Glomerular endothelial cell (primary cell): ENCODE measurements around the gene FGL2. TPM values are rescaled to one million over a fixed set of nuclear protein-coding genes. Genes with fewer than 3 reads are reported as not detected.
"Not testable (repeated sequence)": the region's sequence is repeated elsewhere in the genome, so short reads cannot be mapped to it uniquely, and the experiment has no call there.

Experiments used
- DNase-seq: peaks from one replicate; pipeline ENCODE4 v3.0.0-alpha.2; 2011; ENCODE audit warnings: low read depth, low spot score; ENCODE audit errors: extremely low read depth
- total RNA-seq: library from RNA; depleted of rRNA; stranded (reverse); fragments of >200 nt; gene quantifications from 2 replicates; pipeline ENCODE4 v1.2.3, GENCODE V29; 2015

Gene FGL2, protein sequence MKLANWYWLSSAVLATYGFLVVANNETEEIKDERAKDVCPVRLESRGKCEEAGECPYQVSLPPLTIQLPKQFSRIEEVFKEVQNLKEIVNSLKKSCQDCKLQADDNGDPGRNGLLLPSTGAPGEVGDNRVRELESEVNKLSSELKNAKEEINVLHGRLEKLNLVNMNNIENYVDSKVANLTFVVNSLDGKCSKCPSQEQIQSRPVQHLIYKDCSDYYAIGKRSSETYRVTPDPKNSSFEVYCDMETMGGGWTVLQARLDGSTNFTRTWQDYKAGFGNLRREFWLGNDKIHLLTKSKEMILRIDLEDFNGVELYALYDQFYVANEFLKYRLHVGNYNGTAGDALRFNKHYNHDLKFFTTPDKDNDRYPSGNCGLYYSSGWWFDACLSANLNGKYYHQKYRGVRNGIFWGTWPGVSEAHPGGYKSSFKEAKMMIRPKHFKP
- total RNA-seq = not detected in 2 replicates

DNA sequence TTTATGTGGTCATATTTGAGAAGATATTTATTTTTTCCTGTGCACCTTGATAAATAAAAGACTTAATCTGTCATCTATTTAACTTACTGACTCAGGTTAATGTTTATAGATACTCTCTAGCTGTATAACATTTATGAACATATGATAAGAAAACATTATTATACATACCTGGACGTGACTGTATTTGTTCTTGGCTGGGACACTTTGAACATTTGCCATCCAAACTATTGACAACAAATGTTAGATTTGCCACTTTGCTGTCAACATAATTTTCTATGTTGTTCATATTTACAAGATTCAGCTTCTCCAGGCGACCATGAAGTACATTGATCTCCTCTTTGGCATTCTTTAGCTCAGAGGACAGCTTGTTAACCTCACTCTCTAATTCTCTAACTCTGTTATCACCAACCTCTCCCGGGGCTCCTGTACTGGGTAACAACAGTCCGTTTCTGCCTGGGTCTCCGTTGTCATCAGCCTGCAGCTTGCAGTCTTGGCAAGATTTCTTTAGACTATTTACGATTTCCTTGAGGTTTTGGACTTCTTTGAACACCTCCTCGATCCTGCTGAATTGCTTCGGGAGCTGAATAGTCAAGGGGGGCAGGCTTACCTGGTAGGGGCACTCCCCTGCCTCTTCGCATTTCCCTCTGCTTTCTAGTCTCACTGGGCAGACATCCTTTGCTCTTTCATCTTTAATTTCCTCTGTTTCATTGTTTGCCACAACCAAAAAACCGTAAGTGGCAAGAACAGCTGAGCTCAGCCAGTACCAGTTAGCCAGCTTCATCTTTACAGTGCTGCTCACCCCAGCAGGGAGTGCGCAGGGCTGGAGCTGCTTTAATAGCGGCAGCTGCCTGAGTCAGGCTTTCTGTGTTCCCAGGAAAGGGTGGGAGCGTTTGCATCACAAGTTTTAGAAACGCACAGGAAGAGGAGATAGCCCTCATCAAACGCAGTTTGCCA is at the start of gene FGL2:
TSS of gene FGL2 (minus strand) at position 807 of the 954 bp plus-strand sequence. CDS start at position 781, 26 bp downstream.
- no peak for DNase-seq

DNA sequence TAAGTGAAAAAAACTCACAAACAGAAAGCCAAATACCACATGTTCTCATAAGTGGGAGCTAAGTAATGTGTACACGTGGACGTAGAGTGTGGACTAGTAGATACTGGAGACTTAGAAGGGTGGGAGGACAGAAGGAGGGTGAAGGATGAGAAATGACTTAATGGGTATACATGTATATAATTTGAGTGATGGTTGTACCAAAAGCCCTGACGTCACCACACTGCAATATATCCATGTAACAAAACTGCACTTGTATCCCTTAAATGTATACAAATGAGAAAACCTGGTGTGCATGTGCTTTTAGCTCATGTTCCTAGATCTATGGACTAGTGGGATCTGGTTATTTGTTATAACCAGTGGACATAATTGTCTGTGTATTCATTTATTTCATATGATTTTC is 48.5 kb upstream of the FGL2 start:
- no peak for DNase-seq

DNA sequence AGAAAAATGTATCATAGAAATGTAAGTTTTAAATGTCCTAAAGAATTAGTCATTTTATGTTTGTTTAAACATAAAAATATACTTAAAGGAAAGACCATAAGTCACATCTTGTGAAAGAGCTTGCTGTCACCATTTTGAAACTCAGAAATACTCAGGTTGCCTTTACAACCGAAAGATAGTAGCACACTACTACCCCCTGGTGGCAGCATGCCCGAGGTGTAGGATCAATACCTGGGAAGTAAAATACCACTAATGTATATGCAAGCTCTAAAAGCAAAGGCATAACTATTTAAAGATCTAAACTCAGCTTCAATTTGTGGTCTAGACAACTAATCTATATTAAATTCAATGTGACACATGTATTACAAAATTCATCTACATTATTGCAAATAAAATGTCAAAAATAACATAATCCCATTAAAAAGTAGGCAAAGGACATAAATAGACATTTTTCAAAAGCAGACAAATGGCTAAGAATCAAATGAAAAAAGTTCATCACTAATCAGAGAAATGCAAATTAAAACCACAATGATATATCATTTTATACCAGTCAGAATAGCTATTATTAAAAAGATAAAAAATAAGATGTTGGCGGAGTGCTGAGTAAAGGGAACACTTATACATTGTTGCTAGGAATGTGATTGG is 47.7 kb upstream of the FGL2 start:
- peak; percentile 60 for DNase-seq

DNA sequence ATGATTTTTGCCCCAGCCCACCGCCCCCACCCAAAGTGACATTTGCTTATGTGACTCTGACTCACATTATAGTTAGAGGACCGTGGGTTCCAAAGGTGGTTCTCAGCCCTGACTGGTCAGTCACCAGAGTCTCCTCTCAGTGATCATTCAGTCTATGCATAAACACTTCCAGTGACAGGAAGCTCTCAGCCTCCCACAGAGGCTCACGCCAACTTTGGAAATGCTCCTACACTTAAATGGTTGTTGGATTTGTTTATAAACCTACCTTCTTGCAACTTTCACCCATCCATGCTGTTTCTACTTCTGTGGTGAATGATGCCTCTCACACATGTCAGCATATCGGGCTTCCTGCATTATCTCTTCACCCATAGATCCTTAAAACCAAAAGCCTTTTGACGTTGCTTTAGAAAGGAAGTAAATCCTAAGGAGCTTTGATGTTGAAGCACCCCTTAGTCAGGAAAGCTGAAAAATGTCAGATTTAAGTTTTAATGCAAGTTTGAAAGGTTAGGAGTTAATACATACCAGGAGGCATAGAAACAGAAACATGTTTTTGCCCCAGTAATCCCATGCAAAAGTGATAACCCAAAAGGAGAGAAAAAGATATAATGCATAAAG is 46.5 kb upstream of the FGL2 start:
- no peak for DNase-seq

DNA sequence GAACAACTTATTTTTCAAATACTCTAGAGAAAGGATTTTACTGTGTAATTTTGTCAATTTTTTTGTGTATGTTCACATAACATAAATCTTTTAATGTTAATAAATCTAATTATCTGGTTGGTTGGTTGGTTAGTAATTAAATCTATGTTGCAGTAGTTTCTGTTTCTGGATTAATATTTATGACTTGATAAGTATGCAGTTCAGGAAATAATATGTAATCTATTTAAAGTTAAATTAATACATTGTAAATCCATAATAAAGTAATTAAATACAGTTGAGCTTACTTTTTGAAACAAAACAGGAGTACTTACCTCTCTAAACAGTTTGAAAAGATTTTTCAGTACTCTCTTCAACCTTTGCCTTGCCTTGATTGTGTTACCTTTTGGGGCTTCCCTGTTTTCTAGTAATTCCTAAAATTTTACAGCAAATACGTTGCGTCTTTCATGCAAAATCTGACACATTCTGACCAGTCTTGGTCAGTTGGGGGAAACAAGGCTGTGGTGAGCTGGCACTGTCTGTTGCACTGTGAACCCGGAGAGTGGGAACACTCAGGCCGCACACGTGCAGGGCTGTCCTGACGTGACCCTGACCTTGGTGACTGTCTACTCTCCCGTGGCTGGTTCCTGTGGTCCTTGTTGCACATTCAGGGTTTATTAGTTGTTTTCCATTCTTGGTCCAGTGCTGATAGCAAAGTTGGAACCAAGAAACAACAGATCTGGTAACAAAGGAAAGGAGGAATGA is 45.6 kb upstream of the FGL2 start:
- no peak for DNase-seq

DNA sequence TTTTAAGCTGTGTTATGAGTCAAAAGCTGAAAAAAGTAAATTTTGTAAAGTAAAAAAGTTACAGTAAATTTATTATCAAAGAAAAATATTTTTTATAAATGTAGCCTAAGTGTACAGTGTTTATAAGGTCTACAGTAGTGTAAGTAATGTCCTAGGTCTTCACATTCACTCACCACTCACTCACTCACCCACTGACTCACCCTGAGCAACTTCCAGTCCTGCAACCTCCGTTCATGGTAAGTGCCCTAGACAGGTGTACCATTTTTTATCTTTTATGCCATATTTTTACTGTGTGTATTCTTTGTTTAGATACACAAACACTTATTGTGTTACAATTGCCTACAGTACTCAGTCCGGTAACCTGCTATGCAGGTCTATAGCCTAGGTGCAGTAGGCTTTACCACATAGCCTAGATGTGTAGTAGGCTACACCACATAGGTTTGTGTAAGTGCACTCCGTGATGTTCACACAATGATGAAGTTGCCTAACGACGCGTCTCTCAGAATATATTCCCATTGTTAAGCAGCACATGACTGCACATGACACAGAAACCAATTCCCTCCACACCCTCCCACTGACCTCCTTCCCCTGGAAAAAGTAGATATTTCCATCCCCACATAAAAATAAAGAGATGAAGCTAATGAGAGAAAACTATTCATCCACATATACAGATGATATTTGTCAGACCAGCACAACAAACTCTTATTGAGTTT is 44.8 kb upstream of the FGL2 start:
- no peak for DNase-seq

DNA sequence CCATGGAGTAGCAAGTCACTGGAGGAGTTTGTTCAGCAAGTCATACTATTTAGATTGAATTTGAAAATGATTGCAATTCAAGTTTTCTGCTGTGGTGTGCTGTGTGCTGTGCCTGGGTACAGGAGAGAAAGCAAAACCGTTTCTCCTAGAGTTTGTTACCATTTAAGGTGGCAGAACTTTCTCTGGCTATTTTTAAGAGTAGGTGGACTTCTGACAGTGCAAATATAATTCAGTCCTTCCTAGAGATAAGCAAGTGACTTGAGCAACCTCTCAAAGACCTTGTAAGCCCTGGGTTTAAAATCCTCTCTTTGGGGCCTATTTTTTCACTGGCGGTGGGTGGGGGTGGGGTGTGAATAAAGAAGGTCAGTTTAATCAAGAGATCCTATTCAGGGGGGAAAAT is 42.9 kb upstream of the FGL2 start:
- no peak for DNase-seq

DNA sequence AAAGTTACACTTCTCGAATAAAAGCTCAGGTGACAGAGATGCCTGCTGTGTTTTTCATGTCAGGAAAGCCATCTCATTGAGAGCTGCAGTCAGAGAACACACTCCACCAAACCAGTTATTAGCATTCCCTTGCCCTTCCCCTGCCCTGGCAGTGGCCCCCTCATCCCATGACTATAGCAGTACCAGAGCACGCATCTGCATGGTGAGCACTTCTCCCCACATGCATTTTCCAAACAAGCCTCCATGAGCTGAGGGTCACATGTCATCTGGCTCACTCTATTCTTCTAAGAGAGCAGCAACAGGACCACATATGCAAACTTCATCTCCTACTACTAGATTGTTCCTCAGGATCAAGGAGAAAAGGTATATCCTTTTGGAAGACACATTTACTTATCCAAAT is 42.4 kb upstream of the FGL2 start:
- no peak for DNase-seq

DNA sequence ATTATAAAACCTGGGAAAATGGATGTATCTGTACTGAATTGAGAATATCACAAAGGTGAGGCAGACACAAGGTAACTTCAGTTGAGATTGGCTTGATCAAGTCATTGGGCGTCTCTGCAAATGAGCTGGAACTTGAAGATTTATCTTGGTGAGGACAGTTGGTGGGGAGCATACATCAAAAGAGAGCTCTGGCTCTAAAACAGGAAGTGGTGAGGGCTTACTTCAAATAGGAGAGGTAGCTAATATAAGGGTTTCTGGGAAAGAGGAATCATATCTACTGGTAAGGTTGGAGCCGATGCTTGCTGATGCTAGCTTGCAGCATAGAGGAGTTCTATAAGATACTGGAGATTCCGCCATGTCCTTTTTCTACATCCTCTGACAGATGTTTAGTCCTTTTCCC is 39.9 kb upstream of the FGL2 start:
- DNase-seq = no peak

DNA sequence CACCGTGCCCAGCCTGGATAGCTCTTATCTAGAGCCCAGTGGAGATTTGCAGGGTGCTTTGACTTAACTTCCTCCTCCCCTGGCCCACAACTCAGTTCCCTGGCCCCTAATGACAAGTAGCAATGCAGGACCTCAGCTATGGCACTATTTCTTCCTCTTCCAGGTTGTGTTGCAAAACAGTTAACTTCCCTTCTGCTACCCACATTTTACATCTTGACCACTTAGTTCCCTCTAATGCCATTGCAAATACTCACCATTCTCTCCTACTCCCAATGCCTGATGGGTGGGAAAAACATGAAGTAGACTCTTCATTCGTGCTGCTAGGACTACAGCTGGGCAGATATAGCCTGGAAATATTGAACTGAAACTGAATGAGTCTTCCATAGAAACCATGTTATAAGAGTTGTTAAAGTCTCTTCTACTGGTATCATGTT is 39.1 kb upstream of the FGL2 start:
- DNase-seq = no peak

DNA sequence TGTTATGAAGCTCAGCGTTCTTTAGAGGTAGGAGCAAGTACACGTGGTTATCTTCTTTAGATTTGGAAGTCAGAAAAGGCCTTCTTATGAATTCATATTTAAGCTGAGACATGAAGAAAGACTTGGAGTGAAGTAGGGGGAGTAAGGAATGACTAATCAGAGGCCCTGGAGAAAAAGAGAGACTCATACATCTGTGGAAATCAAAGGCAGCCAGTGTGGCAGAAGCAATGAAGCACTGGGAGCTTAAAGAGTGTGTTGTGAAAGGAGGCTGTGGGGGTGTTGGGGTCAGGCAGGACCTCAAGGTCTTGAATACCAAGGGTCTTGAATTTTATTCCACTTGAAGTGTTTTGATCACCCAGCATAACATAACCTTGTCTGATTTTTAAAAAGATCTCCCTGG is 35.7 kb upstream of the FGL2 start:
- DNase-seq = no peak

DNA sequence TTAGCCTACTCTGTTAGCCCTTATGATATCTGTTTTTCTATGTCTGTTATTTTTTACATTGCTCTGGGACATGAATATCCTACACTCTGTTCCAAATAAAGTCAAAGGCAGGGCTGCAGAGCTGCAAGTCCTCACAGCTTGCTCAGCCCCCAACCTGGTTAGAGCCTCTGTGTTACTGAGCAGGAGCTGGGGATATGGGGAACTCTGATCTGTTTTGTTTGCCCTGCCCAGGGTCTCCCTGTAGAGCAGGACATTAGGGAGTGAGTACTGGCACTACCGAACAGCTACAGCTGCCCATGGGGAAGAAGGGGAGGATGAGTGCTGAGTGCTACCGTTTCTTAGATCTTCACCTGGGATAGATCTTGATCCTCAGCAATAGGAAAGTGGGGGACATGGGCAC is 32.8 kb upstream of the FGL2 start:
- DNase-seq = no peak

DNA sequence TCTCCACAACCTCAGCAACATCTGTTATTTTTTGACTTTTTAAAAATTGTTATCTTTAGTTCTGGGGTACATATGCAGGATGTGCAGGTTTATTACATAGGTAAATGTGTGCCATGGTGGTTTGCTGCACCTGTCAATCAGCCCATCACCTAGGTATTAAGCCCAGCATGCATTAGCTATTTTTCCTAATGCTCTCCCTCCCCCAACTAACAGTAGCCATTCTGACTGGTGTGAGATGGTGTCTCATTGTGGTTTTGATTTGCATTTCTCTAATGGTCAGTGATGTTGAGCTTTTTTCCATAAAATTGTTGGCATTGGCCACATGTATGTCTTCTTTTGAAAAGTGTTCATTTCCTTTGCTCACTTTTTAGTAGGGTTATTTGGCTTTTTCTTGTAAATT is 29.2 kb upstream of the FGL2 start:
- not testable (repeated sequence) for DNase-seq

DNA sequence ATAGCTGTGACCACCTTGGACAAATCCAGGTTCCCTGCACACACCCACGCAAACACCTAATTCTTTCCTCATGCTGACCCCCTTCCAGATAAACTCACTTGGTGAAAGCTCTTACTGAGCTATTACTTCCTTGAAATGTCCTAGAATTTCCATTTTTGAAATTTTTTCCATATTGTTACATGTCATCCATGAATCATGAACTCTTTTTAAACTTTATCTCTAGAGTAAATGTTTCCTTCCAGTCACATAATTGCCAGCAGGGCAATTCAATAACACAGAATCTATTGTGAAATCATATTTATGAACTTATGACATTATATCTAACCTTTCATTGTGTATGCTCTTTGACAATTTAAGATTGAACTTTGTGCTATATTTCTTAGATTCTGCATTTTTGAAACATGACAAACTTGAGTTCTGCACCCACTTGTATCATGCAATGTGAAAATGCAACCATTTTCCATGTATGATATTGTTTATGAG is 26.8 kb upstream of the FGL2 start:
- DNase-seq = peak; percentile 44

DNA sequence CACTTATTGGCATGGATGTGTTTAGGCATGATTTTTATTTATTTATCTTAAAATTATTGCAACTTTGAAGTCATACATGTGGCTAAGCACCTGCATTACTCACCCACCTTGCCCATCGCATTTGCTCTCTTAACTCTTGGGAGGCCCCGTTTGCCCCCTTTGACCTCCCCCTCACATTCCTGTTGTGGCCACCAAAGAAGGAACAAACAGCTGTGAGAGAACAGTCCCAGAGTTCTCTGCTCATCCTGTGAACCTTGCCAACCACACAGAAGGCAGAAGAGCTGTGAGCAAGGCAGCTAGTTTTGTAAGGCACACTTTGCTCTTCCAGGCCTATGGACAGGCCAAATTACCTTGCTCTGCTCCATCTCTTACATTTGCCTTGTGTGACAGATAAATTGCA is 23.6 kb upstream of the FGL2 start:
- DNase-seq = no peak

DNA sequence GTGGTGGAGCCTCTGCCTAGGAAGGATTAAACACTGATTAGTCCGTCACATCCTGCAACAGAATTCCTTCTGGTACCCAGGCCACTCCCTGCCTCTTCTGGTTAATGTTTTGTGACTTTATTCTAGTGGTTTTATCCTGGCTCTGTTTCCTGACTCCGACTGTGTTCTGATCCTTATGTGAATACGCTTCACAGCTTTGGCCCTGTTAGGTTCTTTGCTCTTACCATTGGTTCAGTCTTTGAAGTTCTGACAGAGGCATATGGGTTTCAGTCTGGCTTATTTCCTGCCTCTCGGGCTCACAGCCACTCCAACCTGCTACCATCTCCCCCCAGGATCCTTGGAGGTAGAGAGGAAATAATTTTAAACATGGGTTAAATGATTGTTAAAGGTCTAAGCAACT is 23.2 kb upstream of the FGL2 start:
- no peak for DNase-seq

DNA sequence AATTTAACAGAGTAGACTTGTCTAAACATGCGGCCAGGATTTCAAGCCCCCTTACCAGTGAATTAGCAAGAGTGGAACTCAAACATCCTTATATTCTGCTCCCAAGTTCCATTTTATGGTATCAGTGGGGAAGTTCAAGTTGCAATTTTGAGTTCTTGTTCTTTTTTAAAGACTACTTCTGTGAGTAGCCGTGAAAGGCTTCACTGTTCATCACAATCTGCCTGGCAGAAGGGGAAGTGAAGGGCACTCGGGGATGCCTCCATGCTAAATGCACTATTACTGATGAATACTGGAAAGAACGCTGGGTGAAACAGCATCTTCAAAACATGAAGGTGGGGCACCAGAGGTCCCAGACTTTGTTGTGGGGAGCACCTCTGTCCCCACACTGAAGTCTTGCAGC is 22.4 kb upstream of the FGL2 start:
- DNase-seq = no peak

DNA sequence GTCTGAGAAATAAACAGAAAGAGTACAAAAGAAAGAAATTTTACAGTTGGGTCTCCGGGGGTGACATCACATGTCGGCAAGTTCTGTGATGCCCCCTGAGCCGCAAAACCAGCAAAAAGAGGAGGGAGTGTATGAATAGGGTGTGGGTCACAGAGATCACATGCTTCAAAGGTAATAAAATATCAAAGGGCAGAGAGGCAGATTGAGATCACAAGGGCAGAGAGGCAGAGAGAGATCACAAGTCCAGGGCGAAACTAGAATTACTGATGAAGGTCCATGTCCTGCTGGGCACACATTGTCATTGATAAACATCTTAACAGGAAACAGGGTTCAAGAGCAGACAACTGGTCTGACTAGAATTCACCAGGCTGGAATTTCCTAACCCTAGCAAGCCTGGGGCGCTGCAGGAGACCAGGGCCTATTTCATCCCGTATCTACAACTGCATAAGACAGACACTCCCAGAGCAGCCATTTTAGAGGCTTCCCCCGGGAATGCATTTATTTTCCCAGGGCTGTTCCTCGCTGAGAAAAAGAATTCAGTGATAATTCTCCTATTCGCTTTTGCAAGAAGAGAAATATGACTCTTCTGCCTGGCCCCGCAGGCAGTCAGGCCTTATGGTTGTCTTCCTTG is 20.2 kb upstream of the FGL2 start:
- not testable (repeated sequence) for DNase-seq
